K562 (cell line): ENCODE data around the gene ACAP2. TPM values are rescaled to one million over a fixed set of nuclear protein-coding genes. Genes with fewer than 3 reads are reported as not detected.

Experiments
- ATF7 ChIP-seq: fragments of 450-650 bp; IDR thresholded peaks from 2 replicates; pipeline ENCODE4 v1.7.1; 2014; ENCODE audit warnings: mild to moderate bottlenecking, moderate library complexity
- CC2D1A ChIP-seq: fragments of 450-650 bp; IDR thresholded peaks from 2 replicates; pipeline ENCODE4 v1.6.1; 2017; ENCODE audit warnings: mild to moderate bottlenecking
- CHAMP1 ChIP-seq: fragments of 450-650 bp; IDR thresholded peaks from 2 replicates; pipeline ENCODE4 v1.6.1; 2016; ENCODE audit warnings: mild to moderate bottlenecking
- CREM ChIP-seq: IDR thresholded peaks from 2 replicates; pipeline ENCODE4 v1.6.1; 2014; ENCODE audit warnings: antibody characterized with exemption, low read depth
- EP300 ChIP-seq: IDR thresholded peaks from 2 replicates; pipeline ENCODE4 v1.6.1; 2012; ENCODE audit warnings: low read length, improper control_type of control experiment
- HDAC2 ChIP-seq: fragments of 450-650 bp; IDR thresholded peaks from 2 replicates; pipeline ENCODE4 v1.6.1; 2016; ENCODE audit warnings: mild to moderate bottlenecking
- JUND ChIP-seq, 2 experiments: IDR thresholded peaks; 2 replicates in 1 of 2; 3 replicates in 1 of 2; pipeline ENCODE4 v1.6.1; 2011; ENCODE audit warnings: borderline replicate concordance in 2 of 2, low read depth in 2 of 2, low read length in 2 of 2, improper control_type of control experiment in 1 of 2, missing biosample characterization in 1 of 2, missing genetic modification characterization in 1 of 2, missing genetic modification reagents in 1 of 2
- NCOA2 ChIP-seq, 2 experiments: fragments of 450-650 bp; IDR thresholded peaks; 2 replicates each; pipeline ENCODE4 v1.6.1; 2018; ENCODE audit warnings: mild to moderate bottlenecking in 2 of 2, moderate library complexity in 1 of 2; ENCODE audit not compliant: partially characterized antibody in 2 of 2
- NFYB ChIP-seq: IDR thresholded peaks from 2 replicates; pipeline ENCODE4 v1.6.1; 2011; ENCODE audit warnings: mild to moderate bottlenecking, moderate library complexity; ENCODE audit not compliant: insufficient read length; ENCODE audit errors: extremely low read depth
- POLR2B ChIP-seq: fragments of 450-650 bp; IDR thresholded peaks from 2 replicates; pipeline ENCODE4 v1.6.1; 2018; ENCODE audit warnings: low read depth; ENCODE audit not compliant: partially characterized antibody
- PPARD ChIP-seq: fragments of 250-450 bp; sonication (Bioruptor Pico); IDR thresholded peaks from 2 replicates; pipeline ENCODE4 v1.8.0; 2022; ENCODE audit warnings: inconsistent platforms, mild to moderate bottlenecking, moderate library complexity
- SAFB2 ChIP-seq: fragments of 200-400 bp; formaldehyde crosslinking; IDR thresholded peaks from 2 replicates; pipeline ENCODE4 v1.6.1; 2018; ENCODE audit warnings: borderline replicate concordance, low read length, low read depth, moderate library complexity; ENCODE audit not compliant: severe bottlenecking
- SMARCA4 ChIP-seq: fragments of 450-650 bp; IDR thresholded peaks from 2 replicates; pipeline ENCODE4 v1.6.1; 2016
- SMARCE1 ChIP-seq: fragments of 450-650 bp; IDR thresholded peaks from 2 replicates; pipeline ENCODE4 v1.7.1; 2016; ENCODE audit warnings: mild to moderate bottlenecking
- polyA plus RNA-seq, 8 experiments: library from polyadenylated mRNA; depleted of rRNA in 4 of 8; stranded (reverse) in 5 of 8; unstranded in 3 of 8; fragments of >200 nt; fragmentation: Nextera tagmentation in 2 of 8; fragmentation: Illumina TruSeq in 1 of 8; extraction: Ambion mirVana in 2 of 8; extraction: Trizol in 1 of 8; gene quantifications; 2 replicates each; pipeline versions ENCODE4 v1.2.1 to v1.2.3, GENCODE V29; 2011 to 2014; ENCODE audit warnings: inconsistent platforms in 1 of 8, missing spikeins in 1 of 8
- total RNA-seq, 7 experiments: library from RNA; depleted of rRNA in 6 of 7; stranded (reverse); fragments of >200 nt in 6 of 7; fragmentation: Illumina TruSeq in 2 of 7; extraction: Trizol in 2 of 7; gene quantifications; 2 replicates each; pipeline versions ENCODE4 v1.2.1 to v1.2.3, GENCODE V29; 2011 to 2021; ENCODE audit warnings: low replicate concordance in 1 of 7
- TF ChIP-seq, protein P1 (sequence below), 2 experiments: fragments of 450-650 bp; formaldehyde crosslinking in 1 of 2; IDR thresholded peaks; 2 replicates each; pipeline versions ENCODE4 v1.4.0 to v1.6.1; 2014 to 2020; ENCODE audit warnings: mild to moderate bottlenecking in 2 of 2, borderline replicate concordance in 1 of 2, low read depth in 1 of 2
- TF ChIP-seq, protein P2 (sequence below): fragments of 250-450 bp; sonication (Bioruptor Pico); IDR thresholded peaks from 2 replicates; pipeline ENCODE4 v1.8.0; 2022; ENCODE audit warnings: inconsistent platforms

Gene ACAP2
- total and polyA plus RNA-seq, 9 of the 15 experiments (the other 6 are each of a cell fraction or from before 2014, with no cell fraction given), result 10.6 to 52.7 (median 34.4) TPM

- TF ChIP-seq CHAMP1 (no peak), EP300 (peak; percentile 72), HDAC2 (peak; percentile 29; the same call in 1 of the 2 replicates), NCOA2 (IDR thresholded peaks at IDR 0.05; ENCODE audit: partially characterized antibody in 2 of 2) (no peak), CREM (no peak), CC2D1A (no peak), SAFB2 (no peak), JUND (IDR thresholded peaks at IDR 0.05; ENCODE audit: borderline replicate concordance, low read depth, low read length) (peak; percentile 45; the same call in 1 of the 2 replicates), JUND (tag; IDR thresholded peaks at IDR 0.05; ENCODE audit: borderline replicate concordance, low read depth, low read length) (no peak), NFYB (no peak), ATF7 (peak; percentile 93), POLR2B (no peak), SMARCE1 (peak; percentile 29; the same call in 1 of the 2 replicates), PPARD (CRISPR knock-in tag) (no peak), SMARCA4 (peak; percentile 31; the same call in 1 of the 2 replicates)
- TF ChIP-seq, protein P1, sequence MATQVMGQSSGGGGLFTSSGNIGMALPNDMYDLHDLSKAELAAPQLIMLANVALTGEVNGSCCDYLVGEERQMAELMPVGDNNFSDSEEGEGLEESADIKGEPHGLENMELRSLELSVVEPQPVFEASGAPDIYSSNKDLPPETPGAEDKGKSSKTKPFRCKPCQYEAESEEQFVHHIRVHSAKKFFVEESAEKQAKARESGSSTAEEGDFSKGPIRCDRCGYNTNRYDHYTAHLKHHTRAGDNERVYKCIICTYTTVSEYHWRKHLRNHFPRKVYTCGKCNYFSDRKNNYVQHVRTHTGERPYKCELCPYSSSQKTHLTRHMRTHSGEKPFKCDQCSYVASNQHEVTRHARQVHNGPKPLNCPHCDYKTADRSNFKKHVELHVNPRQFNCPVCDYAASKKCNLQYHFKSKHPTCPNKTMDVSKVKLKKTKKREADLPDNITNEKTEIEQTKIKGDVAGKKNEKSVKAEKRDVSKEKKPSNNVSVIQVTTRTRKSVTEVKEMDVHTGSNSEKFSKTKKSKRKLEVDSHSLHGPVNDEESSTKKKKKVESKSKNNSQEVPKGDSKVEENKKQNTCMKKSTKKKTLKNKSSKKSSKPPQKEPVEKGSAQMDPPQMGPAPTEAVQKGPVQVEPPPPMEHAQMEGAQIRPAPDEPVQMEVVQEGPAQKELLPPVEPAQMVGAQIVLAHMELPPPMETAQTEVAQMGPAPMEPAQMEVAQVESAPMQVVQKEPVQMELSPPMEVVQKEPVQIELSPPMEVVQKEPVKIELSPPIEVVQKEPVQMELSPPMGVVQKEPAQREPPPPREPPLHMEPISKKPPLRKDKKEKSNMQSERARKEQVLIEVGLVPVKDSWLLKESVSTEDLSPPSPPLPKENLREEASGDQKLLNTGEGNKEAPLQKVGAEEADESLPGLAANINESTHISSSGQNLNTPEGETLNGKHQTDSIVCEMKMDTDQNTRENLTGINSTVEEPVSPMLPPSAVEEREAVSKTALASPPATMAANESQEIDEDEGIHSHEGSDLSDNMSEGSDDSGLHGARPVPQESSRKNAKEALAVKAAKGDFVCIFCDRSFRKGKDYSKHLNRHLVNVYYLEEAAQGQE (IDR thresholded peaks at IDR 0.05; ENCODE audit: borderline replicate concordance), result no peak
- TF ChIP-seq, protein P1 (CRISPR knock-in tag; IDR thresholded peaks at IDR 0.05; ENCODE audit: low read depth), result no peak
- TF ChIP-seq, protein P2, sequence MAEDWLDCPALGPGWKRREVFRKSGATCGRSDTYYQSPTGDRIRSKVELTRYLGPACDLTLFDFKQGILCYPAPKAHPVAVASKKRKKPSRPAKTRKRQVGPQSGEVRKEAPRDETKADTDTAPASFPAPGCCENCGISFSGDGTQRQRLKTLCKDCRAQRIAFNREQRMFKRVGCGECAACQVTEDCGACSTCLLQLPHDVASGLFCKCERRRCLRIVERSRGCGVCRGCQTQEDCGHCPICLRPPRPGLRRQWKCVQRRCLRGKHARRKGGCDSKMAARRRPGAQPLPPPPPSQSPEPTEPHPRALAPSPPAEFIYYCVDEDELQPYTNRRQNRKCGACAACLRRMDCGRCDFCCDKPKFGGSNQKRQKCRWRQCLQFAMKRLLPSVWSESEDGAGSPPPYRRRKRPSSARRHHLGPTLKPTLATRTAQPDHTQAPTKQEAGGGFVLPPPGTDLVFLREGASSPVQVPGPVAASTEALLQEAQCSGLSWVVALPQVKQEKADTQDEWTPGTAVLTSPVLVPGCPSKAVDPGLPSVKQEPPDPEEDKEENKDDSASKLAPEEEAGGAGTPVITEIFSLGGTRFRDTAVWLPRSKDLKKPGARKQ (CRISPR knock-in tag), result peak; percentile 68
Observed at GRCh38 chr3:195448205-195448875, 5.5 kb upstream of the ACAP2 start (continued).
